ENCODE measurements around the gene SLC9A8. TPM values are rescaled to one million over a fixed set of nuclear protein-coding genes. Genes with fewer than 3 reads are reported as not detected.

SLC9A8 gene
- total and polyA plus RNA-seq, 2 donors (not counting 3 experiments of a cell fraction or from before 2014, with no cell fraction given): 5.1 to 14.4 TPM

- DNase-seq (ENCODE audit: low read depth, low spot score): no peak
- intact Hi-C loops (cut with micrococcal nuclease) (no loop called here), dilution Hi-C loops (cut with MboI; ENCODE audit: extremely low pct_ligation_motif_present, low sequenced_read_pairs) (no loop called here)
- H3K4me1 ChIP-seq (ENCODE audit: control insufficient read depth, extremely low read depth, insufficient read depth, low read length): no peaks in the 10 kb centered on the region
- no peaks in the 10 kb centered on the region for H3K9me3 ChIP-seq (replicated peaks; ENCODE audit: control insufficient read depth, insufficient read depth, low read length)
- no peak overlapping the region for H3K4me3 ChIP-seq (replicated peaks in 1 of 3; ENCODE audit: insufficient read depth in 1 of 3, low read depth in 1 of 3, low read length in 3 of 3)
- ChIA-PET POLR2A (interaction anchor here (0.7 kb wide), 1 partner anchor 14 kb away, joined by 3 read pairs; no protein-coding TSS in a partner anchor), CTCF (interaction anchor here (1.6 kb wide), 1 partner anchor 41 kb away, joined by 3 read pairs; no protein-coding TSS in a partner anchor)
- no peak overlapping the region for H2AFZ ChIP-seq (ENCODE audit: low read depth, low read length)
- H3K79me2 ChIP-seq (ENCODE audit: control insufficient read depth, insufficient read depth, low read length): no peaks in the 10 kb centered on the region
- no peak overlapping the region for H3K4me2 ChIP-seq (ENCODE audit: insufficient read depth, low read length)
- no peak overlapping the region for H3K9ac ChIP-seq (replicated peaks; ENCODE audit: extremely low read depth, insufficient read depth, low read length)
- H3K27ac ChIP-seq (ENCODE audit: insufficient read depth, low read depth, low read length): no peak overlapping the region
- no peaks in the 10 kb centered on the region for H3K27me3 ChIP-seq (ENCODE audit: control insufficient read depth in 2 of 2, insufficient read depth in 2 of 2, low read length in 2 of 2)
- FAIRE-seq: no peak
- no peaks in the 10 kb centered on the region for H3K9me1 ChIP-seq (replicated peaks; ENCODE audit: control insufficient read depth, extremely low read depth, insufficient read depth, low read length)
- no peaks in the 10 kb centered on the region for H3K36me3 ChIP-seq (ENCODE audit: control insufficient read depth in 2 of 2, extremely low read depth in 1 of 2, insufficient read depth in 2 of 2, low read length in 2 of 2)
- TF ChIP-seq, protein P1, sequence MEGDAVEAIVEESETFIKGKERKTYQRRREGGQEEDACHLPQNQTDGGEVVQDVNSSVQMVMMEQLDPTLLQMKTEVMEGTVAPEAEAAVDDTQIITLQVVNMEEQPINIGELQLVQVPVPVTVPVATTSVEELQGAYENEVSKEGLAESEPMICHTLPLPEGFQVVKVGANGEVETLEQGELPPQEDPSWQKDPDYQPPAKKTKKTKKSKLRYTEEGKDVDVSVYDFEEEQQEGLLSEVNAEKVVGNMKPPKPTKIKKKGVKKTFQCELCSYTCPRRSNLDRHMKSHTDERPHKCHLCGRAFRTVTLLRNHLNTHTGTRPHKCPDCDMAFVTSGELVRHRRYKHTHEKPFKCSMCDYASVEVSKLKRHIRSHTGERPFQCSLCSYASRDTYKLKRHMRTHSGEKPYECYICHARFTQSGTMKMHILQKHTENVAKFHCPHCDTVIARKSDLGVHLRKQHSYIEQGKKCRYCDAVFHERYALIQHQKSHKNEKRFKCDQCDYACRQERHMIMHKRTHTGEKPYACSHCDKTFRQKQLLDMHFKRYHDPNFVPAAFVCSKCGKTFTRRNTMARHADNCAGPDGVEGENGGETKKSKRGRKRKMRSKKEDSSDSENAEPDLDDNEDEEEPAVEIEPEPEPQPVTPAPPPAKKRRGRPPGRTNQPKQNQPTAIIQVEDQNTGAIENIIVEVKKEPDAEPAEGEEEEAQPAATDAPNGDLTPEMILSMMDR (IDR thresholded peaks at IDR 0.05; ENCODE audit: extremely low read depth in 1 of 2, insufficient read depth in 1 of 2, low read depth in 1 of 2, low read length in 2 of 2): no peak
- TF ChIP-seq POLR2AphosphoS5 (IDR thresholded peaks at IDR 0.05; ENCODE audit: insufficient read depth, low read depth, low read length) (no peak), MYC (IDR thresholded peaks at IDR 0.05; ENCODE audit: low read depth, low read length) (no peak), GATA2 (IDR thresholded peaks at IDR 0.05; ENCODE audit: insufficient read depth, insufficient read length, low read depth, low read length) (no peak), EZH2 (IDR thresholded peaks at IDR 0.05; ENCODE audit: borderline replicate concordance, low read depth, low read length, severe bottlenecking) (no peak), FOS (IDR thresholded peaks at IDR 0.05; ENCODE audit: borderline replicate concordance, insufficient read depth, low read length) (no peak), JUN (IDR thresholded peaks at IDR 0.05; ENCODE audit: borderline replicate concordance, insufficient read depth, insufficient read length, low read depth) (no peak), POLR2A (IDR thresholded peaks at IDR 0.05; ENCODE audit: low read depth, low read length) (no peak)
- TF ChIP-seq, protein P2, sequence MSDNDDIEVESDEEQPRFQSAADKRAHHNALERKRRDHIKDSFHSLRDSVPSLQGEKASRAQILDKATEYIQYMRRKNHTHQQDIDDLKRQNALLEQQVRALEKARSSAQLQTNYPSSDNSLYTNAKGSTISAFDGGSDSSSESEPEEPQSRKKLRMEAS (IDR thresholded peaks at IDR 0.05; ENCODE audit: insufficient read depth, insufficient read length): no peak
- no peaks in the 10 kb centered on the region for H4K20me1 ChIP-seq (replicated peaks; ENCODE audit: control insufficient read depth, extremely low read depth, insufficient read depth, low read length)
- BruUV-seq (replicated peaks): no TSS peak
These were observed 15.3 kb upstream of the SLC9A8 start for GRCh38 chr20:49797344-49797615.

All from endothelial cell of umbilical vein (primary cell).